ENCODE measurements around the gene PLD5. TPM values are rescaled to one million over a fixed set of nuclear protein-coding genes. Genes with fewer than 3 reads are reported as not detected.
"Not testable (repeated sequence)": the region's sequence is repeated elsewhere in the genome, so short reads cannot be mapped to it uniquely, and the experiment has no call there.

The PLD5 gene
- total and polyA plus RNA-seq, 8 donors: 0.04 to 0.71 (median 0.24) TPM; not detected in 2

DNA sequence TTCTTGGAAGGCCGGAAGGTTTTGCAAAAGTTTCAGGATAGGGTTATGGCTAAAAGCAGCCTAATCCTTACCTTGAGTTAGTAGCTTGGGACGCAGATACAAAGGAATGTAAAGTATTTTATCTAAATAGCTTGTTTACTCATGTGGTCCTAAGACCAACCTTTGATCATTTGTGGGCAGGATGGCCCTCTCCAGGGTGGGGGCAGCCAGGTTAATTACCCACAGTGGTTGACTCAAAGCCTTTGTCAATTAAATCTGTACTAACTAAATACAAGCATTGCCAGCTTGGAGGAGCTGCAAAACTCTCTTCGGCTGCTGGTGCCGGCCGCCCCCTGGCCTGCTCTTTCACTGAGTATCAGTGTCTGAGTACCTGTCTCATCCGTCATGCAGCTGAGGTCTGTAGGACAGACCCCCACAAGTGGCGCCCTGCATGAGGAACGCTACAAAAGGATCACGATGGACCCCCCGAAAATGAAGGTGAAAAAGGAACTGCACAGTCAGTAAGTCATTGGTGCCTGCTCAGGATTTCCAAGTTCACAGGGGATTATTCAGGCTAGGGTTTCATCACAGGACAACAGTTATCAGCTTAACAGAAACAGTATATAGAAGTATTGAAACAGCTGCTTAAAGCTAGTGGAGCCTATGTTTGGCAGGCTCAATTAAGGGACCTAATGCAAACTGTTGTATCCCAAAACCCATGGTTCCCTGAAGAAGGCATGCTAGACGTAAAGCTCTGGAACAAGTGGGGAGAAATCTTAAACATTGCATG, 313.1 kb downstream of the PLD5 start:
- Histone ChIP-seq H3K4me3 (no peak overlapping the region), H3K9me3 (no peaks in the 10 kb centered on the region), H3K27ac (no peak overlapping the region), H3K27me3 (no peaks in the 10 kb centered on the region), H3K4me1 (no peaks in the 10 kb centered on the region), H3K36me3 (no peaks in the 10 kb centered on the region)
- ATAC-seq (no peak), DNase-seq (no peak), FAIRE-seq (no peak)
- WGBS, 2 donors: 32 to 41% methylated on average over 11 of the region's 11 CpGs
- TF ChIP-seq, protein P1, sequence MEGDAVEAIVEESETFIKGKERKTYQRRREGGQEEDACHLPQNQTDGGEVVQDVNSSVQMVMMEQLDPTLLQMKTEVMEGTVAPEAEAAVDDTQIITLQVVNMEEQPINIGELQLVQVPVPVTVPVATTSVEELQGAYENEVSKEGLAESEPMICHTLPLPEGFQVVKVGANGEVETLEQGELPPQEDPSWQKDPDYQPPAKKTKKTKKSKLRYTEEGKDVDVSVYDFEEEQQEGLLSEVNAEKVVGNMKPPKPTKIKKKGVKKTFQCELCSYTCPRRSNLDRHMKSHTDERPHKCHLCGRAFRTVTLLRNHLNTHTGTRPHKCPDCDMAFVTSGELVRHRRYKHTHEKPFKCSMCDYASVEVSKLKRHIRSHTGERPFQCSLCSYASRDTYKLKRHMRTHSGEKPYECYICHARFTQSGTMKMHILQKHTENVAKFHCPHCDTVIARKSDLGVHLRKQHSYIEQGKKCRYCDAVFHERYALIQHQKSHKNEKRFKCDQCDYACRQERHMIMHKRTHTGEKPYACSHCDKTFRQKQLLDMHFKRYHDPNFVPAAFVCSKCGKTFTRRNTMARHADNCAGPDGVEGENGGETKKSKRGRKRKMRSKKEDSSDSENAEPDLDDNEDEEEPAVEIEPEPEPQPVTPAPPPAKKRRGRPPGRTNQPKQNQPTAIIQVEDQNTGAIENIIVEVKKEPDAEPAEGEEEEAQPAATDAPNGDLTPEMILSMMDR (IDR thresholded peaks at IDR 0.05): no peak
- intact Hi-C loops (cut with DNase I): no loop called here

GRCh38 chr1:242210316-242210715, 314.2 kb downstream of the PLD5 start:
- H3K4me1 ChIP-seq; FAIRE-seq; ATAC-seq; H3K9me3 ChIP-seq; DNase-seq; H3K4me3 ChIP-seq; intact Hi-C loops (cut with DNase I); H3K27ac ChIP-seq; H3K27me3 ChIP-seq; H3K36me3 ChIP-seq: not testable (repeated sequence)
- WGBS, 2 donors: 75% methylated on average over 6 to 7 of the region's 7 CpGs

GRCh38 chr1:242209063-242209462, 315.4 kb downstream of the PLD5 start:
- H3K9me3 ChIP-seq: no peaks in the 10 kb centered on the region
- no peak for DNase-seq
- WGBS, 2 donors: 48 to 52% methylated on average over 11 of the region's 11 CpGs

DNA sequence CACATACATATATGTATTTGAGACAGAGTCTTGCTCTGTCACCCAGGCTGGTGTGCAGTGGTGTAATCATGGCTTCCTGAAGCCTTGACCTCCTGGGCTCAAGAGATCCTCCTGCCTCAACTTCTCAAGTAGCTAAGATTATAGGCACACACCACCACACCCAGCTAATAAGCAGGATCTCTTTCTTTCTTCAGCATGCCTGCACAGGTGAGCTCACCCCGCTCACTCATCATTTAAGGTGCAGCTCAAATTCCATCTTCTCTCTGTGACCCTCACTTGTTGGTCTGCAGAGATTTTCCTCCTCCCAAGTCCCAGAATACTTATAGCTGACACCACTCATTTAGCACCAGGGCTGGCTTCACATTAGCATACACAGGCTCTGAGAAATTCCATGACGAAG, 316.5 kb downstream of the PLD5 start:
- no peak overlapping the region for H3K4me3 ChIP-seq
- ATAC-seq (no peak), FAIRE-seq (no peak), DNase-seq (no peak)
- TF ChIP-seq, protein P1 (IDR thresholded peaks at IDR 0.05): no peak
- no peaks in the 10 kb centered on the region for H3K4me1 ChIP-seq
- H3K27me3 ChIP-seq: no peaks in the 10 kb centered on the region
- no peaks in the 10 kb centered on the region for H3K9me3 ChIP-seq
- WGBS, 2 donors: 68 to 86% methylated on average over 2 of the region's 2 CpGs
- intact Hi-C loops (cut with DNase I): no loop called here
- H3K27ac ChIP-seq: no peak overlapping the region
- no peaks in the 10 kb centered on the region for H3K36me3 ChIP-seq

More at GRCh38 chr1:242209063-242209462, 315.4 kb downstream of the PLD5 start:
- Histone ChIP-seq H3K27ac (no peak overlapping the region), H3K27me3 (no peaks in the 10 kb centered on the region), H3K4me1 (no peaks in the 10 kb centered on the region), H3K36me3 (no peaks in the 10 kb centered on the region), H3K4me3 (no peak overlapping the region)
- TF ChIP-seq, protein P1 (IDR thresholded peaks at IDR 0.05): no peak
- intact Hi-C loops (cut with DNase I): no loop called here
- FAIRE-seq (no peak), ATAC-seq (no peak)

- Histone ChIP-seq H3K27ac (no peak overlapping the region), H3K27me3 (no peaks in the 10 kb centered on the region), H3K9me3 (no peaks in the 10 kb centered on the region), H3K36me3 (no peaks in the 10 kb centered on the region), H3K4me3 (no peak overlapping the region), H3K4me1 (no peaks in the 10 kb centered on the region)
- TF ChIP-seq, protein P1 (IDR thresholded peaks at IDR 0.05): no peak
- ATAC-seq: no peak
- intact Hi-C loops (cut with DNase I): no loop called here
- whole genome bisulfite sequencing, 2 donors: 74 to 81% methylated on average over 4 of the region's 4 CpGs
- no peak for DNase-seq
- no peak for FAIRE-seq
Measured at GRCh38 chr1:242206994-242207393, 317.5 kb downstream of the PLD5 start.
